Measurements from ENCODE around the gene SDCCAG8.

SDCCAG8 gene

DNA sequence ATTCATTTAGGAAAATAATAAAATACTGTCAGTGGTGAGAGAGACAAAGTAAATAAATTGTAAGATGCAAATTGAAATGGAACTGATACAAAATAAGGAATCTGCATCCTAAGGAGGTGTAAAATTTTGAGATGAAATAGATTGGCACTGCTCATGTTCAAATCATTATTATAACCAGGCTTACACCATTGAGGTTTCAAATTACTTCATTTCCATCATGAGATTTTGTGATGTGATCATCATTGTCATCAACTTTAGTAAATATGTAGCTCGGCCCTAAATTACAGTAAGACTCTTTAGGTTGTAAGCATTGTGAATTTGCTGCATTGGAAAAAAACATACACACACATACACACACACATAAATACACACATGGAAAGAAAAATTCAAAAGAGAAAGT, 123.4 kb downstream of the SDCCAG8 start:
- in situ Hi-C loops (cut with MboI; ENCODE audit: low sequenced_read_pairs) = no loop called here

DNA sequence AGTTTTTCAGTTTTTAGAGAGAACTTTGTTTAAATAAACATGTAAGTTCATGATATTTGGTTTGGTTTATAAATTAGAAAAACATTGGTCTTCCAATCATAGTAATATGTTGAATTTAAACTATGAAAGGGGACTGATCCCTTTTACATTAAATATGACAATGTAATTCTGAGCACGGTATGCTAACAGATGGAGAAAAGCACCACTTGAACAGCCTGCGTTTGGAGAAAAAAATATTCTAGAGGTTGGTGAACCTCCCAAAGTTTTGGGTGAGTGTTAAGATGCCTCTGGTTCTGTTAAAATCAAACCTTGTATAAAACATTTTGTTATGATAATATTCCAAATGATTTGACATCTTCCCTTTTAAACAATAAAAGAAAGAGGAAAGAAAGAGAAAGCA, 123.9 kb downstream of the SDCCAG8 start:
- in situ Hi-C loops (cut with MboI; ENCODE audit: low sequenced_read_pairs) = no loop called here

DNA sequence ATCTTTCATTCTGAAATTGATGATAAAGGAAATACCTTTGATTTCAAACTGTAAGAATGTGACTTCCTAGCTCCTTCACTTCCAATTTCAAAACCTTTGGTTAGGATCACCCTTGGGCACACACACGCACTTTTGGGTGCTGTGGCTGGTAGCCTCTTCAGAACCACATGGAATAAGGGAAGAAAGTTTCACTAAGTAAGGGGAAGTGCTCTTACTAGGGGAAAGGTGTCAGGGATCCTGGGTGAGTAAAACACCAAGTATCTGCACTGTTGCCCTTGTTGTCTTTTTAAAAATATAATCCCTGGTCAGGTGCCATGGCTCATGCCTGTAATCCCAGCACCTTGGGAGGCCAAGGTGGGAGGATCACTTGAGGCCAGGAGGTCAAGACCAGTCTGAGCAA, 132.4 kb downstream of the SDCCAG8 start:
- in situ Hi-C loops (cut with MboI; ENCODE audit: low sequenced_read_pairs) = no loop called here

DNA sequence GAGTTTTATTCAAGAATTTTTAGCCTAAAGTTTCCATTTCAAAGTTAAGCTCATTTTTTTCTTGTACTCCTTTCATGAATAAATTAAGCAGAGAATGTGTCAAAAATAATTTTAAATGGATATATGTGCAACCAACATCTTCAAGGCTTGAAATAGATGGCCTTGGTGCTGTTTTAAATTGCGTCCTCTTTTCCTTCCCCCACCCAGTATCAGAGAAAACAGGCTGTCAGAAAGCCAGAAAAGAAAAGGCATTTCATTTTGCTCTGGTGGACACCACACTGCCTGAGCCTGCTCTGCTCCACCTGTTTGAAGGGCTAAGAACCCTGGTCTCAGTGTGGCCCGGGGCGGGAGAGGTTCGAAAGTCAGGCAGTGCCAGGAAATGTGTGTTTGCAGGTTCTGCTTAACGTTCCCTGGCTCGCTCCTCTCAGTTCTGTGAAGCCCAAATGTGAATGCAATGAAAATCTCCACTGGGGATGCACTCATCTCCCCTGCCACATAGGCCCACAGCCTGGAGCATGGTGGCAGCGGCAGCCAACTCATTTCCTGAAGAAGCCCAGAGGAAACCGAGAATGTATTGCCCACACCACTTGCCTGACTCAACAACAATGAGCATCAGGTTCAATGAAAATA, 134.4 kb downstream of the SDCCAG8 start:
- in situ Hi-C loops (cut with MboI; ENCODE audit: low sequenced_read_pairs) = no loop called here

DNA sequence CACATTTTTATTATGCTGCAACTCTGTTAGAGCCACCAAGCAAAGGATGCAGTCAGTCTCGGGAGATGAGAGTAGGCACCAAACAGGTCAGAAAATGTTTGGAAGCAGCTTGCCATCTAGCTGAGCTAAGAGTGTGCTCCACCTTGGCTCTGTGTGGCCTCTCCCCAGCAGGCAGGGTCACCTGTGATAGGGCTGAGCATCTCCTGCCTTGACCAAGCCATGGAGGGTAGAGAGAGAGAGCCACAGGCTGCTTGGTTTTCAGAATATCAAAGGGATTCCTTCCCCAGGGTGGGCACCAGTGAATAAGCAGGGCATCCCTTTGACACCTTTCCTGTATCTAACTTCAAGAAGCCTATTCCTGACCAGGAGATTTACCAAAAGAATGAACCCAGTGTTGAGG, 135.5 kb downstream of the SDCCAG8 start:
- in situ Hi-C loops (cut with MboI; ENCODE audit: low sequenced_read_pairs) = no loop called here

DNA sequence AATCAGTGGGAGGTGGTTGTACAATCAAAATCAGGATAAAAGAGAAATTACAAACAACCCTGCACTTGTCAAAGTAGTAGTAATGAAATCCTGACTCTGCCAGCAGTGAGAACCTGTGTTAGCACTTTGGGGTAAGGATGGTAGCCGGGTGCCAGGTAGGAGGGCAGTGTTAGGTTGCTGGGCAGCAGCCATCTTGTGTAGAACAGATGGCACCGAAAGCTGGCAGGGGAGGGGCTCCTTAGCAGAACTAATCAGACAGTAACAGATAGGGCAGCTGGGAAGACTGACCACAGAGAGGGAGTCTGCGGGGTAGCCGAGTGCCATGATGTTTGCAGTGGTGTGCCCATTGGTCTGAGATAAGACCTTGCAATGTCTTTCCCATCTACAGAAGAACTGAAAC, 137.3 kb downstream of the SDCCAG8 start:
- in situ Hi-C loops (cut with MboI; ENCODE audit: low sequenced_read_pairs) = no loop called here

DNA sequence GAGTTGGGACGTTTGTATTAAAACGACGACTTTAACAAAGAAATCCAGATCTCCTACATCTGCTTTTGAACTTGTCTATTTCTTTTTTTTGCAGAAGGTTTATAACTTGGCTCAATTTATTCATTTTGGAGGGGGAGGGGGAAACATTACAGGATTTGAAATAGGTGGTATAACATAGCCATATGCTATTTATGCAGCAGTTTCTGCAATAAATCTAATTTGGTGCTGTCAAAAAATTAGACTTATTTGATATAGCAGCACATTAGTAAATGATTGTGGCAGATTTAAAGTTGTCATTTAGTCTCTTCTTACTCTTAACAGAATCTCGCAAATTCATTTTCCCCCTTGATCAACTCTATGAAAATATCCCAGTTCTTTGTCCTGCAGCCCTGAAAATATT, 138.2 kb downstream of the SDCCAG8 start:
- in situ Hi-C loops (cut with MboI; ENCODE audit: low sequenced_read_pairs) = no loop called here

DNA sequence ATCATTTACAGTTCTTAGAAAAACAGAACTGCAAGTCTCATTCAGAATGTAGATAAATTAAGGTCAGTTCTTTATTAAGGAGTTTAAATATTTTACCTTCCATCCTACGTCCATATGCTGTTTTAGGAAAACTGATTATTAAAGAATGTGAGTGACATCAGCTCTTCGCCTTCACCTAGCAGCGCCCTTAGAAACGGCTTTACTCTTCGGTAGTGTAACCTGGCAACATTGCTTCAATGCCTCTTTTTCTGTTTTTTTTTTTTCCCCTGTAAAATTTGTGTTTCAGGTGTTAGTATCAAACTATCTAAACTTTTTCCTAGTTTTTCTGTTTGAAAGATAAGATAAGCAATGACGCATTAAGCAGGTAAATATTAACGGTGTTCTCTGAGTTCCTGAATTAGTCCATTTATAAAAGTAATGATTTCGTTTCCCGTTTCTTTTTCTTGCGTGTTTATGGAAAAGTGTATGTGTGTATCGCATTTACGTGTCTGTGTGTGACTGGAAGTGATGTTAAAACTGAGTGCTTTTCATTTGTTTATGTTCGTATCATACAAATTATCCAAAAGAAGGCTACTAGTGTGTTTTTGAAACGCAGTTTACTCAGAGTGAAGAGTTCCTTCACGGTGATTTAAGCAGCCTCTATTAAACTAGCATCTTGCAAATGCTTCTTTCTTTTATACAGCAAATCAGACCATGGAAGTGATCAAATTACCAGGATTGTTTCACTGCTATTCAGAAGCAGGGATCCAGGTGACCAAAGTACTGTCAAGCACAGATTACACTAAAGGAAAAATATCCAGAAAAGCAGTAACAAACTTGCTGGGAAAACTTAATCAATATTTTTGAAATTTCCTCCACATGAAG, 139.0 kb downstream of the SDCCAG8 start:
- in situ Hi-C loops (cut with MboI; ENCODE audit: low sequenced_read_pairs) = no loop called here

DNA sequence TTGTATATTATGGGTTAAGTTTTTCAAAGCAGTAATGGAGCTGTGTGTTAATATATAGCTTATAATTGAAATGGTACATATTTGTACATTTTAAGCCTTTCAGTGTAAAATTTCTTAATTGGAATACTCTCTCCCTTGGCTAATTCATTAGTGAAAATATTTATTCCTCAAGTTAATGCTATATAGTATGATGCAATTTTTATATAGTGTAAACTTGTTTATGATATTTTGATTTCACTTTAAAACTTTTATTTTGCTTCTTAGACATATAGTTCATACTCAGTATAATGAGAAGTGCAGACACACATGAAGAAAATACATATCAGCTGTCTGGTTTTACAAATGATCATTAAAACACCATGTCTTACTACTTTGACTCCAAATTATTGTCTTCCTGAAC, 140.6 kb downstream of the SDCCAG8 start:
- in situ Hi-C loops (cut with MboI; ENCODE audit: low sequenced_read_pairs) = no loop called here

DNA sequence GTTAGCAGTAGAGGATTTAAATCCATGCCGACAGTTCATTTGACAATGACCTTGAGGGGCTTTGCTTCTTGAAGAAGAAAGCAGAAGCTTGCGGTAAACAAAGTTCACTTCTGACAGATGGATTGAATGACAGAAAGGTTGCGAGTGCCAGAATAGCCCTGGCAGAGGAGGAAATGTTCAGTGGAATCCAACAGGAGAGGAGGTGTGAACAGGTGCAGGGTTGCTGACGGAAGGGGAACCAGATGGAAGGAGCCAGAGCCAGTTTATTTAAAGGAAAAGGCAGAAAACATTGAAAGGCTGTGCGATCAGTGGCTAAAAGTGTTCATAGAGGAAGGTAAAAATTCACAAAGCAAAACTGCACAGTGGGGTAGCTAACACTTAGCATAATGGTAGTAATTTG, 141.0 kb downstream of the SDCCAG8 start:
- in situ Hi-C loops (cut with MboI; ENCODE audit: low sequenced_read_pairs) = no loop called here

DNA sequence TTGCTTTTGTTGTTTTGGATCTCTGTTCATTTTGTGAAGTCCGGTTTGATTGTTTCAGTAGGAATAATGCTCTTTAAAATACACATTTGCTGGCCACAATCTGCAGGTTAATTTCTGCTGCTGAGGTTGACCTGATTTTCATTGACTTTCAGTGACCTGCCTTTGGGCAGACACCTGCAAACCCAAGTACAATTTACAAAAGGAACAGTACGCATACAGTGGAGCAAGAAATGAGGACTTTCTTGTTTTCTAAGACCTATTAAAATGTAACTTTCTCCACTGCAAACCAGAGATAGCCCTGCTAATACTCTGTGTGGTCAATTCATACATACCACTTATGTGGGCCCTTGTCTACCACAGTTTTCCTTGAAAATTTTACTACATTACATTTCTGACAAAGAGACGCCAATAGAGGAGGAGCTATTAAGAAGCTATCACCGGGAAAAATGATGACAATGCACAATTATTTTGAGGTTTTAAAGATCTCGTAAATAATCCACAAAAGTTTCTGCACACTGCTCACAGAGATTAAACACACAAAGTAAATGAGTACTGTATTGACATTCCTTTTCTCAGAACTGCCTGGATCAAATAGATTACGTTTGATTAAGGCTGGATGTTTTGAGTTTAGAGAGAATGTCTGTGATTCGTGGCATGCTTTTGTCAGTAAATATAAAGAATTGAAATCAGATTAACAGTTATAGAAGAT, 141.9 kb downstream of the SDCCAG8 start:
- in situ Hi-C loops (cut with MboI; ENCODE audit: low sequenced_read_pairs) = no loop called here

DNA sequence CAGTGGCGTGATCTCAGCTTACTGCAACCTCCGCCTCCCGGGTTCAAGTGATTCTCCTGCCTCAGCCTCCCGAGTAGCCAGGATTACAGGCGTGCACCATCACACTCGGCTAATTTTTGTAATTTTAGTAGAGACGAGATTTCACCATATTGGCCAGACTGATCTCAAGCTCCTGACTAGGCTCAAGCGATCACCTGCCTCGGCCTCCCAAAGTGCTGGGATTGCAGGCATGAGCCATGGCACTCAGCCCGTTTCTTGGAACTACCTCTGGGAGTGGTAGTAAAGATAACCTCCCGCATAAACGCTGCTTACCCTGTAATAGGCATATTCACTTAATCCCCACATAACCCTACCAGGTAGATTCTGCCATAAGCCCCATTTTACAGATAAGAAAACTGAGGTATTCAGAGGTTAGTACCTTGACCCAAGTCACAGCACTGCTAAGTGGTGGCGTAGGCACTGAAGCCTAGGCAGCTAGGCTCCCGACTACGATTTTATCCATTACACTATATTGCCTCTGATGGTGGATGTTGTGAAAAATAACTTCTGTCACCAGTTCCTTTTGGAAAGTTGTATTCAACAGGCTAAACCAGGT, 143.8 kb downstream of the SDCCAG8 start:
- in situ Hi-C loops (cut with MboI; ENCODE audit: low sequenced_read_pairs) = no loop called here

DNA sequence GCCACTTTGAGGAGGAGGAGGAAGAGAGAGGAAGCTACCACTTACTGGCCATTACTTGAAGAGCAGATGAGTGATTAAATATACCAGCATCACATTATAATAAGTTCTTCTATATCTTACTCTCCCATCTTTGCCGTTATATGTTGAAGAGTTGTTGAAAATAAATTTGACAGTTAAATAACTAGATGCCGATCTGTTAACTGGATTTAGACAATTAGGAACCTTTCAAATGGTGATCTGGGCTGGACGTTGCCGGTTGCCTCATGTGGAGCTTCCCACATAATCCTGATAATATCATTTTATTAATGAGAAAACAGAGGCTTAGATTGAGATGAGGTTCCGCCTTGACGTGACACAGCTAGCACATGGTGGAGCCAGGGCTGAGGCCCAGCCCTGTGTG, 147.0 kb downstream of the SDCCAG8 start:
- in situ Hi-C loops (cut with MboI; ENCODE audit: low sequenced_read_pairs) = no loop called here

DNA sequence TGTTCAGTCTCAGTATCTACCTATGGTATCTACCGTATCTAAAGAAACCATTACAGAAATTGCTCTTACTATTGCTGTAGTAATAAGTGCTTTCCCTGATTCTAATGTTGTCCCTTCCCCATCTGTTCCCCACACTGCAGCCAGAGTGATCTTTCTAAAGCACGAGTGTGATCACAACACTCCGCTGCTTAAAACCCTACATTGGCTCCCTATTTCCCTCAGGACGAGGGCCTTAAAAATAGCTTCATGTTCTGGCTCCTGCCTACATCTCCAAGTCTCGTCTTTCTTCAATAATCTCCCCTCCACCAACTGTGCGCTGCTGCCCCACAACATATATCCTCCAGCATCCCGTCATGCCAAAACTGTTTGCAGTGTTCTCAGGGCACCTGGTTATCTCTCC, 150.6 kb downstream of the SDCCAG8 start:
- in situ Hi-C loops (cut with MboI; ENCODE audit: low sequenced_read_pairs) = no loop called here

DNA sequence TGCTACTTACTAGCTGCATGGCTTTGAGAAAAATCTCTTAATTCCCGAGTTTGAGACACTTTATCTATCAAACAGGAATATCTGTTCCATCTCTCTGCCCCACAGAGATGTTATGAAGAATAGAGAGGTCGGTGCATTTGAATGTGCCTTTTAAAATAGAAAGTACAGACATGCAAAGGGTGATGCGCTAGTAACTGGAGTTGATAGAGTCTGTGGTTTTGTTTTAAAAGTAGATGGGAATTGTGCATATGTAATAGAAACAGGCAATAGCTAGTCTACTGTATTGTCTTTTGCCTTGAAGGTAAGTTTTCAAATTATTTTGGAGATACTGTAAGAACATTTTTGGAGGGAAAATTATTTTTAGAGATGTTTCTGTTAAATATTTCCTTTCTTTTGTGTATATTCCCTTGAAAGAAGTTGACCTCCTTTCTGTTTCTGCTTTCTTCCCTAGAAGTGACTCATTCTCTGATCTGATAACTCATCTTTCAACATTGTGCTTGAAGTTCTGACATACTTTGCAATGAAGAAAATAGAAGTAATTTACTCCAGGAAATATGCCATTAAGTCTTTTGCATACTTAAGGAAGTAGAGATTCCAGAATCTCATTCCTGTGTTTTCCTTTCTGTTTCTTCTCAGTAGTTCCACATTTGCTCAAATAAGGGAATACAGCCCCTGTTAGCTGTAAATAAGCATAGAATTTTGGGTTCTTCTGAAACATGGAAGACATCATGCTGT, 151.6 kb downstream of the SDCCAG8 start:
- in situ Hi-C loops (cut with MboI; ENCODE audit: low sequenced_read_pairs) = no loop called here

DNA sequence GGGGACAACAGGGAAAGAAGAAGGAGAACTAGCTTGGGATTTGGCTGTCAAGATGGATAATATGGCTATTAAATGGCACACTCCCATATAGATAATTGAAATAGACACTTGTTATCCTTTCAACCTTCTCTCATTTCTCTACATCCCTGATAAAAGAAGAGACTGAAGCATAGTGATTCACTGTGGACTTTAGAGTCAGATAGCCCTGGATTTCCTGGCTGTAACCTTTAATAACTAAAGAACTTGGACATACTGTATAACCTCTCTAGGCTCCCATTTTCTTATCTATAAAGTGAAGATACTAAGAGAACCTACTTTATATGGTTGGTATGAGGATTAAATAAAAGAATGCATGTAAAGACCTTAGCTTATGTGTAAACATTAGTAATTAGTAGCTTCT, 152.6 kb downstream of the SDCCAG8 start:
- in situ Hi-C loops (cut with MboI; ENCODE audit: low sequenced_read_pairs) = no loop called here

DNA sequence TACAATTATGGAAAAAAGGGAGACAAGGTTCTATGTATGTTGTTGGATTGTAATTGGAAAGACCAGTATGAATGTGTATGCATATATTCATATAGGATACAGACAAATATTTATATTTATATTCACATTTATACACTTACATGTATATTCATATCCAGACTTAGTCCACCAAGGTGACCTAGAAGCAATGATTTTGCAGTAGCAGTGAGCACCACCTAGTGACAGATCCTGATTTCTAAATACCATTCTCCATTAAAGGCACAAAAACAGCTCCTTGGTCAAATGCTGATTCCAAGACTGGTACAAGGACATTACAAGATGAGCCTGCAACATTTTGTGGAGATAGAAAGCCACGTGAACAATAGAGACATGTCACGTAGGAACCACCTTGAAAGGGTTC, 153.4 kb downstream of the SDCCAG8 start:
- in situ Hi-C loops (cut with MboI; ENCODE audit: low sequenced_read_pairs) = no loop called here

DNA sequence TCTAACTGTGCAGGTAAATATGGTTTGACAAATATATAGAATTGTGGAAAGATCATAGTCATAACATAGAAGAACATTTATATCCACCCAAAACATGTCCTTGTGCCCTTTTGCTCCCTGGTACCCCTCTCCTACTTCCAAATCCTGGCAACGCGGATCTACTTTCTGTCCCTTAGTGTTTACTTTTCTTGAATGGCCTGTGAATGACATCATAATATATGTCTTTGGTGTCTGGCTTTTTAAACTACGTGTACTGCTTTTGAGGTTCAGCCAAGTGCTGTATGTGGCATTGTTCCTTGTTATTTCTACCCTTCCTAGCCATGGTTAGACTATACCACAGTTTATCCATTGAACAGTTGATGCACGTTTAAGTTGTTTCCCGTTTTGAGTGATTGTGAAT, 155.6 kb downstream of the SDCCAG8 start:
- in situ Hi-C loops (cut with MboI; ENCODE audit: low sequenced_read_pairs) = no loop called here

DNA sequence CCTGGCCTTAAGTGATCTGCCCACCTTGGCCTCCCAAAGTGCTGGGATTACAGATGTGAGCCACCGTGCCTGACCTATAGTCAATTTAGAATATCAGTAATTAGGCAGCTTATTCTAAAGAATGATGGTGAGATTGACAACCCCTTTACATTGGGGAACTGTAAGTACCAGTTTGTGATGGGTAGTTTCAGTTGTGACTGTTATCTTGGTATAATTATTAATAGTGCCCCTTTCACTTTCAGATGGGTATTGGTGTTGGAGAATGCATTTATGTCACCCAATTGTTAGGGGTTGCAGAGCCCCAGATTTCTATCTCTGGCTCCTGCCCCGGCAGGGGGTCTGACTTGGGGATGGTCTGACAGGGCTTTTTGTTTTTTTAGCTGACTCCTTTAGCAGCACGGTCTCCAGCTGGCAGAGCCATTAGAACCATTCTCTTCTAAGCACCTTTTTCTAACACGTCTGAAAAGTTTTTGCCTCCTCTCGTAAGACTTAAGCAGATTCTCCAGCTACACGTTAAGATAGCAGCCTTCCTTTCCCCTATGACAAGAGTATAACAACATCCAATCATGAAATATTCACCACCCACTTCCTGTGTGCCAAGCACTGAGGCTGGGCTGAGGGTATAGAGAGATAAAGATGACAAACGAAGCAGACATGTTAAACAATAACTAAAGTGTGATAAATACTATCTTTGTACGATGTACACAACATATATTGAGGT, 157.8 kb downstream of the SDCCAG8 start:
- in situ Hi-C loops (cut with MboI; ENCODE audit: low sequenced_read_pairs) = no loop called here

DNA sequence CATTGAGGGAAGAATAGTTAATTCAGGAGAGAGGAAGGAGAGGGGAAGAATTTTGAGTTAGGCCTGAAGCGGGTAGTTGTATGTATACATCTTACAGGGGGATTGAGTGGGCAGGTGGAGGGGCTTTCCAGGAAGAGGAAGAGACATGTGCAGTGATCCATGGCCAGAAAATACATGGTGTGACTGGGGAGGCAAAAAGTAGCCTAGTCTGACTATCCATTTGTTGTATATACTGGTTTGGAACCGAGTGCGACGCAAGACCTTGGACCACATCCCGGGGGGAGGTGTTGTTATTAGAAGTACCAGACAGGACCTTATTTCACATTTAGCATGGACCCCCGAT, 158.3 kb downstream of the SDCCAG8 start:
- in situ Hi-C loops (cut with MboI; ENCODE audit: low sequenced_read_pairs) = no loop called here
